ENCODE data around the gene BEST3. TPM values are rescaled to one million over a fixed set of nuclear protein-coding genes. Genes with fewer than 3 reads are reported as not detected.

The BEST3 gene
- 0.11 TPM in 1 of 2 replicates, not detected in the other for total RNA-seq

DNA sequence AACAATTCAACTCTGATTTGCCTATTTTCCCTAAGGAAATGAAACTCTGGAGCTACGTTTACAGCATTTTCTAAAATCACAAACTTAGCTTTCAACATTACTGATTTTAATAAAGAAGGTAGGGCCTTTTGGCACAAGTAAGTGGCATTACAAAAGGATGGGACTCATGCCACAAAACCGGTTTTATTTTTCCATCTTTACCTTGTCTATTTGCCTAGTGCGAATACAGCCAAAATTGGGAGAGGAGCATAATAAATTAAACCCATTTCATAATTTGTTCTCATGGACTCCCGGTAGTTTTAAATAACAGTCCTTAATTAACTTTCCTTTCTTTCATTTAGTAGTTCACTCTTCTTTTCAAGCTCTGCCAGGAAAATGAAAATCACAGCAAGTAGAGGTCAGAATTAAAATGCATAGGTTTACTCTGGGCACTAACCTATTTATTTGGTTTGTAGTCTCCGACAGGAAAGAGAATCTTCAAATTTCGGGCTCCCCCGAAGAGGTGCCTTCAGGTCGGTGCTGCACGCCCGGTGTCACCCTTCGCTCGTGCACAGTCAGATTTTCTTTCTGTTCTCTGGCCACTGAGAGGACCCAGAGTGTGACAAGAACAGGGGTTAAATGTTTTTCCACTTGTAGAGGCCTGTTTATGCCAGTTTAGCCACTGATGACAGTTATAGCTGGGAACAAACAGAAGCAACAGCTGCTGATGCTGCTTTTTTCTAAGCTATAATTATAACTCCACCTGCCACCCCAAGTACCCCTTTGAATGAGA lies at the start of gene BEST3:
Gene BEST3 (minus strand): TSS at position 535 of the 772 bp plus-strand sequence. CDS start 1,505 bp downstream, outside the sequence.

DNA sequence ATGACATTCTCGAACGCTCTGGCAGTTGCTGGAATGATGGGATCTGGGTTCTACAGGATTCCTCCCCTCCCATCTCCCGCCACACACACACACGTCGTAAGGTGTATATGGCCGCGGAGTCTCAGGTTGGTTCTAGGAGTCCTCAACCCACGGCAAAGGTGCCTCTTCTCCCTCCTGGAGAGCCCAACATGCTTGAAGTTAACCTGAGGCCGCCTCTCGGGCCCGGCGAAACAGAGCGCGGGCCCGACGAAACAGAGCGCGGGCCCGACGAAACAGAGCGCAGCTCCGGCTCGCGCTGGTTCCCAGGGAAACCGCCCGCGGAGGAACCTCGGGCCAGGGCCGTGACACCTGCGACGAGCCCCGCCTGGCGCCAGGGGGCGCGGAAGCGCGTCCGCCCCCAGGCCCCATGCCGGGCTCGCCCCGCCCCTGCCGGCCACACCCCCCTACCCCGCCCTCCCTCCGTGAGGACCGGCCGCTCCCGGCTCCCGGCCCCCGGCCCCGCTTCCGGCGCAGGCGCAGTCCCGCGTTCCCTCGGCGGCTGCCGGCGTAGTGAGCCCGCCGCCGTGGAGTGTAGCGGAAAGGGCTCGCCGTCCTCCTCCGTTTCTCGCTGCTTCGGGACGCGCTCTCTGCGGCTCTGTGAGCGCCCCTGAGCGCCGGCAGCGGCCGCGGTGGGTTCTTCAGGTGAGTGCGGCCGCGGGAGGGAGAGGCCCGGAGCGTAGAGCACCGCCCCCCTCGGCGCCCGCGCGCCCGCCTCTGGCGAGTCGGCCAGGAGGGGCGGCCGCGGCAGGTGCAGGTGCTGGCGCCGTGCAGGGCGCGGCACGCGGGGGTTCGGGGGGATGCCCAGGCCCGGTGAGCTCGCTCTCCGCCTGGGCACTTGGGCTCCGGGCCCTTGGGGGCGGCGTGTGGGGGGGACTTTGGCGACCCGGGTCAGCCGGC lies 39.5 kb upstream of the BEST3 start, which contains the start of gene RAB3IP:
Gene RAB3IP (plus strand): TSS at position 510 of the 936 bp plus-strand sequence. CDS start 16,549 bp downstream, outside the sequence.

DNA sequence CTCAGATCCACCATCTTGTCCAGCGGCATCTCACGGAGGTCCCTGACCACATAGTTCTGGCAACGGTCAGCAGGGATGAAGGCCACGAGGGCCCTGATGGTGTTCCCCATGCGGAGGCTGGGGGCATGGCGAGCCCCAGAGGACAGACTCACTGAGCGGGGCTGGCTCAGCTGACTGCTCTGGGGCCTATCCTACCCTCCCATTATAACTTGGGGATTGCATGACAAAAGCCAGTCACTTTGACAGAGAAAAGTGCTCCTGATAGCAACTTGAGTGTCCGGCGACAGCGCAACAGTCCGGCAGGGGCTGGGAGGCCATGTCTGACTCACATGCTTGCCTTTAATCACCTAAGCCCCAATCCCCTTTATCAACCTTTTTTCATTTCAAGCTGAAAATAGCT lies 88.4 kb downstream of the BEST3 start, which contains the start of gene LRRC10:
Gene LRRC10 (minus strand): TSS at position 179 of the 400 bp plus-strand sequence. CDS start 69 bp downstream, at position 110.

Other genes with a start within 250 kb of the BEST3 start
- 22.0 and 22.2 TPM in 2 replicates for gene FRS2, start 228.9 kb downstream of the BEST3 start, total RNA-seq
- 156 and 278 TPM in 2 replicates for gene CCT2, start 113.8 kb downstream of the BEST3 start, total RNA-seq
- not detected in 2 replicates for gene LRRC10, start 88.4 kb downstream of the BEST3 start, total RNA-seq
- 6.9 and 7.6 TPM in 2 replicates for gene RAB3IP, start 39.6 kb upstream of the BEST3 start, total RNA-seq
- gene MYRFL, start 125.9 kb upstream of the BEST3 start, total RNA-seq = under 0.01 TPM in 1 of 2 replicates, not detected in the other